ENCODE measurements around the gene EIF3K. TPM values are rescaled to one million over a fixed set of nuclear protein-coding genes. Genes with fewer than 3 reads are reported as not detected.

The EIF3K gene
- total and polyA plus RNA-seq, 10 of the 15 experiments (the other 5 are each of a cell fraction or from before 2014, with no cell fraction given), result 330 to 927 (median 436) TPM

DNA sequence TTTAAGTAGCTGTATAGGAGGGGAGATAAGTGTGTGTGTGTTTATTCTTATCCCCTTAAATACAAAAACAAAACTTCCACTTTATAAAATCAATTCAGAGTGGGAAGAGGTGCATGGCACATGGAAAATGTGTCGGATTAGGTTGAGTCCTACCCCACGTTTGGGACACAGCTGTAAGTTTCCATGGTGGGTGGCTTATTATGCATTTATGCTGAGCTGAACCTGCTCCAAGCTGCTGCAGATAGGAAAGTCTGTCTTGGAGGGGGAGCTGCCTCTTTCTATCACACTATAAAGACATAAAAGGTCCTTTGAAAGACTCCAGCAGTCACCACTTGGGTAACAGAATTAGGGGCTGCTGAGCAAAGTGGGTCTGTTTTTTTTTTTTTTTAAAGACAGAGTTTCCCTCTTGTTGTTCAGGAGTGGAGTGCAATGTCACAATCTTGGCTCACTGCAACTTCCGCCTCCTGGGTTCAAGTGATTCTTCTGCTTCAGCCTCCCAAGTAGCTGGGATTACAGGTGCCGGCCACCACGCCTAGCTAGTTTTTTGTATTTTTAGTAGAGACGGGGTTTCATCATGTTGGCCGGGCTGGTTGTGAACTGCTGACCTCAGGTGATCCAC is 43.7 kb downstream of the EIF3K start:
- peaks cover 81% of the 10 kb centered on the region for H3K79me2 ChIP-seq (ENCODE audit: control insufficient read depth, insufficient read depth, low read length)
- in situ Hi-C loops (cut with MboI) (no loop called here), intact Hi-C loops (cut with micrococcal nuclease; ENCODE audit: unreplicated experiment) (no loop called here)
- H3K27ac ChIP-seq (ENCODE audit: control insufficient read depth, insufficient read depth), result no peak overlapping the region
- peaks cover 38% of the 10 kb centered on the region for H3K4me1 ChIP-seq (ENCODE audit: control insufficient read depth, insufficient read depth, low read length)
- H3K27me3 ChIP-seq (replicated peaks in 1 of 2; ENCODE audit: control insufficient read depth in 2 of 2, insufficient read depth in 2 of 2, low read length in 1 of 2), result no peaks in the 10 kb centered on the region
- 85% methylated on average over 7 of the region's 7 CpGs for WGBS (ENCODE audit: insufficient coverage, insufficient replicate concordance, low lambda C conversion rate, missing lambda C conversion rate)
- H3K9ac ChIP-seq (ENCODE audit: control insufficient read depth, insufficient read depth, low read length), result no peak overlapping the region
- FAIRE-seq, result no peak
- ChIA-PET RAD21 (ENCODE audit: unreplicated experiment) (interaction anchor here (1.1 kb wide), 1 partner anchor 15 kb away, joined by 5 read pairs; the partner anchor contains the start of gene ACTN4), CTCF (interaction anchor here (1.0 to 1.9 kb wide), 2 partner anchors 26 to 28 kb away, joined by 4 read pairs; no protein-coding TSS in a partner anchor), SMC1A (ENCODE audit: uncharacterized antibody, unreplicated experiment) (interaction anchor here (1.0 to 1.5 kb wide), 5 partner anchors 13 to 25 kb away, joined by 3 to 5 read pairs (median 4); partner anchors contain the start of gene ACTN4), POLR2A (interaction anchor here (0.5 to 0.7 kb wide), 3 partner anchors 20 to 238 kb away, joined by 4 read pairs; no protein-coding TSS in a partner anchor)
- H3K9me3 ChIP-seq (replicated peaks; ENCODE audit: control insufficient read depth, insufficient read depth, low read length), result no peaks in the 10 kb centered on the region
- H3K4me2 ChIP-seq (ENCODE audit: control insufficient read depth, insufficient read depth), result no peak overlapping the region
- no peak for TF ChIP-seq KLF5 (IDR thresholded peaks at IDR 0.05; ENCODE audit: partially characterized antibody)
- TF ChIP-seq NR2C1 (IDR thresholded peaks at IDR 0.05), result no peak
- TF ChIP-seq BACH1 (IDR thresholded peaks at IDR 0.05; ENCODE audit: borderline replicate concordance), result no peak
- TF ChIP-seq PML (IDR thresholded peaks at IDR 0.05; ENCODE audit: low read length), result no peak
- TF ChIP-seq SPI1 (IDR thresholded peaks at IDR 0.05; ENCODE audit: borderline replicate concordance, insufficient read depth, low read depth, low read length), result no peak
- TF ChIP-seq NFIC (IDR thresholded peaks at IDR 0.05; ENCODE audit: low read depth, low read length), result no peak
- TF ChIP-seq POLR2AphosphoS5 (IDR thresholded peaks at IDR 0.05; ENCODE audit: low read length), result no peak; the same call in 1 of the 2 replicates
- TF ChIP-seq SIN3A (IDR thresholded peaks at IDR 0.05; ENCODE audit: low read depth, low read length), result no peak
- TF ChIP-seq ZNF622 (IDR thresholded peaks at IDR 0.05), result no peak
- no peak for TF ChIP-seq HDAC6 (IDR thresholded peaks at IDR 0.05; ENCODE audit: unreplicated experiment)
- H2AFZ ChIP-seq (ENCODE audit: control insufficient read depth, low read depth, low read length), result no peak overlapping the region
- peaks cover 5 to 10% of the 10 kb centered on the region in 2 experiments; a peak in 2 of 4 replicates for H3K36me3 ChIP-seq (ENCODE audit: control insufficient read depth in 2 of 2, insufficient read depth in 2 of 2, low read length in 1 of 2)
- no peak for ATAC-seq
- no peak overlapping the region for H3K4me3 ChIP-seq
- no peaks in the 10 kb centered on the region; the same call in 1 of the 2 replicates for H4K20me1 ChIP-seq (ENCODE audit: control insufficient read depth, insufficient read depth)
- no peak for DNase-seq (ENCODE audit: low read depth, low spot score)
- BruUV-seq (replicated peaks), result no TSS peak

All from GM12878 (cell line).